ENCODE measurements around the gene KLK6.

GRCh38 chr19:50962245-50962644 is 7.1 kb downstream of the KLK6 start:
- no peak for TF ChIP-seq EZH2 (IDR thresholded peaks at IDR 0.05; ENCODE audit: borderline replicate concordance, low read depth, low read length, poor library complexity, severe bottlenecking)
- TF ChIP-seq CTCF (conservative IDR thresholded peaks at IDR 0.05; ENCODE audit: low read depth, low read length), result no peak
